Progenitor cell of endocrine pancreas (in vitro differentiated cells): Measurements from ENCODE around the gene MAB21L2. TPM values are rescaled to one million over a fixed set of nuclear protein-coding genes. Genes with fewer than 3 reads are reported as not detected.
A peak's percentile ranks its signal among the peaks of the same experiment; 100 is the strongest.

ENCODE experiments used
- DNase-seq: peaks from one replicate; pipeline ENCODE4 v3.0.0; 2021; ENCODE audit warnings: low spot score; ENCODE audit not compliant: unreplicated experiment
- H3K27ac Mint-ChIP-seq: 2 replicates; pipeline ENCODE4 v1.8.0; 2021; ENCODE audit warnings: mild to moderate bottlenecking, moderate library complexity, mixed read lengths
- H3K27me3 Mint-ChIP-seq: 2 replicates; pipeline ENCODE4 v1.8.0; 2021; ENCODE audit warnings: mixed read lengths
- H3K36me3 Mint-ChIP-seq: 2 replicates; pipeline ENCODE4 v1.8.0; 2022; ENCODE audit warnings: mixed read lengths; ENCODE audit not compliant: insufficient read depth
- H3K4me1 Mint-ChIP-seq: 2 replicates; pipeline ENCODE4 v1.8.0; 2021; ENCODE audit warnings: low read depth, mixed read lengths
- H3K4me3 Mint-ChIP-seq: 2 replicates; pipeline ENCODE4 v1.8.0; 2021; ENCODE audit warnings: low read depth, mild to moderate bottlenecking, moderate library complexity, mixed read lengths
- H3K9me3 Mint-ChIP-seq: 2 replicates; pipeline ENCODE4 v1.8.0; 2021; ENCODE audit warnings: low read depth, mixed read lengths
- CTCF ChIP-seq: fragments of 200-600 bp; sonication (generic); IDR thresholded peaks from one replicate; pipeline ENCODE4 v1.5.0; 2021; ENCODE audit warnings: antibody characterized with exemption, mild to moderate bottlenecking; ENCODE audit not compliant: unreplicated experiment
- total RNA-seq: library from RNA; stranded (reverse); gene quantifications from 2 replicates; pipeline ENCODE4 v1.2.1, GENCODE V29; 2021

Gene MAB21L2
- total RNA-seq, 1 donor from 2014 or later = 0.19 TPM

GRCh38 chr4:150588316-150588715, 6.4 kb downstream of the MAB21L2 start:
- no peaks in the 10 kb centered on the region for H3K9me3 Mint-ChIP-seq
- no peak overlapping the region for H3K27ac Mint-ChIP-seq
- no peak for DNase-seq
- peaks cover 41% of the 10 kb centered on the region for H3K27me3 Mint-ChIP-seq
- peaks cover 11% of the 10 kb centered on the region for H3K36me3 Mint-ChIP-seq
- peaks cover 14% of the 10 kb centered on the region for H3K4me1 Mint-ChIP-seq
- TF ChIP-seq CTCF = no peak
- H3K4me3 Mint-ChIP-seq = no peak overlapping the region

- H3K27me3 Mint-ChIP-seq = peaks cover 33% of the 10 kb centered on the region
- no peak for TF ChIP-seq CTCF
- H3K4me1 Mint-ChIP-seq = peaks cover 6% of the 10 kb centered on the region
- H3K9me3 Mint-ChIP-seq = no peaks in the 10 kb centered on the region
- peaks cover 11% of the 10 kb centered on the region for H3K36me3 Mint-ChIP-seq
- H3K4me3 Mint-ChIP-seq = no peak overlapping the region
- no peak overlapping the region for H3K27ac Mint-ChIP-seq
- no peak for DNase-seq
Measured at GRCh38 chr4:150589157-150589556, 7.2 kb downstream of the MAB21L2 start.

- no peak for TF ChIP-seq CTCF
- Mint-ChIP-seq H3K9me3 (no peaks in the 10 kb centered on the region), H3K27ac (no peak overlapping the region), H3K36me3 (peaks cover 10% of the 10 kb centered on the region), H3K4me1 (peaks cover 6% of the 10 kb centered on the region), H3K27me3 (peaks cover 20% of the 10 kb centered on the region), H3K4me3 (no peak overlapping the region)
- no peak for DNase-seq
Measured at GRCh38 chr4:150590631-150591030, 8.7 kb downstream of the MAB21L2 start.

GRCh38 chr4:150591406-150591805, 9.5 kb downstream of the MAB21L2 start:
- TF ChIP-seq CTCF = no peak
- Mint-ChIP-seq H3K27ac (peak overlapping the region; percentile 46), H3K27me3 (peaks cover 12% of the 10 kb centered on the region), H3K9me3 (no peaks in the 10 kb centered on the region), H3K4me3 (no peak overlapping the region), H3K4me1 (peaks cover 8% of the 10 kb centered on the region), H3K36me3 (peaks cover 7% of the 10 kb centered on the region)
- DNase-seq = no peak

- H3K36me3 Mint-ChIP-seq = peaks cover 6% of the 10 kb centered on the region
- no peak overlapping the region for H3K4me3 Mint-ChIP-seq
- peaks cover 9% of the 10 kb centered on the region for H3K27me3 Mint-ChIP-seq
- no peak overlapping the region for H3K27ac Mint-ChIP-seq
- no peak for DNase-seq
- H3K4me1 Mint-ChIP-seq = peaks cover 8% of the 10 kb centered on the region
- no peak for TF ChIP-seq CTCF
- H3K9me3 Mint-ChIP-seq = no peaks in the 10 kb centered on the region
Measured at GRCh38 chr4:150591904-150592303, 10.0 kb downstream of the MAB21L2 start.
